ENCODE measurements around the gene APOM.

DNA sequence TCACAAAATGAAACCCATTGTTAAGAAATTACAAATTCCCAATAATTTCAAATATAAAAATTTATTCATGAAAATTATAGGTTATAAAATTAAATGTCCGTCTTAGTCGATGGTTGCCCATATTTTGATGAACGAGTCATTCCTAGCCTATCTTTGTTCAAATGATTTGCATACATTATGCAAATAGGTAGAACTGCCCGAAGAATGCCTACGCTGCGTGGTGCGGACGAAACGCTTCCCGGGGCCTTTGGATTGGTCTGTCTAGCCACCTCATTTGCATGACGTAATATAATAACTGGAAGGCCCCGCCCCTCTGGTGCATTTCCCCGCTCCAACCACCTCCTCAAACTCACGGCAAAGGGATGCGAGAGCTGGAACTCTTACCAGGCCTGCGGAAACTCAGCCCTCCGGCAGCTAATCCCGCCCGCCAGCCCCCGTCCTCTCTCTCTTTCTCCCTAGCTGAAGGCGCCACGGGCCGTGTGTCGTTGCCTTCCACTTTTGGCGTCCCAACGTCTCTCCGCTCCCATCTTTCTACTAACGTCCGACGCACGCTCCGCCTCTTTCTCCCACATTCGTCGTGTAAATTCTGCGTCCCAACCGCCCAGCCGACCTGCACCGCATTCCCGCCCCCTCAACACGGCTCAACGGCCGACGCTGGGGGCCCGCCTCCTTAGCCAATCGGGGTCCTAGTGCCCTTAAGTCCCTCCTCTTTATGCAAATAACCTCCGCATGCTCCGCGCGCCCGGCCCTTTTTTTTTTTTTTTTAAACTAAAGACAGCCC lies 35.7 kb upstream of the APOM start:
- TF ChIP-seq CTCF (IDR thresholded peaks at IDR 0.05; ENCODE audit: low read depth, low read length, poor library complexity, severe bottlenecking), result no peak
- TF ChIP-seq EZH2phosphoT487 (IDR thresholded peaks at IDR 0.05; ENCODE audit: borderline replicate concordance, low read length), result no peak

Data from DOHH2 (cell line).